GM19035 (cell line): ENCODE data around the gene HIP1.
"Not testable (repeated sequence)": the region's sequence is repeated elsewhere in the genome, so short reads cannot be mapped to it uniquely, and the experiment has no call there.

Source experiments
- ATAC-seq: cut with Tn5 transposase; IDR thresholded peaks from one replicate; pipeline ENCODE4 v1.9.1; 2021; ENCODE audit not compliant: unreplicated experiment

Gene HIP1

DNA sequence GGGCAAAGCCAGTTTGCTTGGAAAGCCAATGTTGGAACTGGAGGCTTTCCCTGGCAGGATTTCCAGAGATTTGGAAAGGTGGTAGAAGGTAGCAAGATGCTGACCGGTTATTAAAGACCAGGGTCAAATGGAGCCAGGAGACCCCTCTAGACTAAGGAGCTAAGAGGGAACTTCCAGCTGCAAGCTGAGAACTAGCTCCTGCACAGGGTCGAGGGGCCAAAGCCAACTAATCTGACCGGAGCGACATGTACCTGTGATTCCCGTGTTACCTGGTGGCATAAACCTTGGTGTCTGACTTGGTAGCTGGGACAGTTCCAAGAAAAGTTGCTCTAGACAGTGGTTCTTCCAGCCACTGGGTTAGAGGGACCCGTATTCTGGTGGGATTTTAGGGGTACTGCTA is 204.8 kb downstream of the HIP1 start:
- no peak for ATAC-seq

- no peak for ATAC-seq
Observed at GRCh38 chr7:75532639-75533038, 206.1 kb downstream of the HIP1 start.

DNA sequence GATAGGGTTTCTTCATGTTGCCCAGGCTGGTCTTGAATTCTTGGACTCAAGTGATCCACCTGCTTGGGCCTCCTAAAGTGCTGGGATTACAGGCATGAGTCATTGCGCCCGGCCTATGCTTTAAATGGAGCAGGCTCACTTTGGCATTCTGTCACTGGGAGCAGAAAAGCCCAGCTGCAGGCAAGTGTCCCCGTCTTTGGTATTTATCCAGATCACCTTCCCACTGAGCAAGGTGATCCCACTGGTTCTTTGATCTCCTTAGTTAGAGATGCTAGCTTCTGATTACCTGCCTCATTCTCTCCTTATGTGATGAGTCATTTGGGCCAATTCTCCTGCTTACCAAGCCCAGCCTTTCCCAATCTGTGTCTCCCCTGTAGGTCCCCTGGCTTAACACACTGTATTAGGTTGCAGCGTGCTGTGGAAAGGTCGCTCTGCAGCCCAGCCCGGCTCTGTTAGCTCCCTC is 207.4 kb downstream of the HIP1 start:
- no peak for ATAC-seq

- ATAC-seq: peak; percentile 3
Observed at GRCh38 chr7:75527224-75527722, 211.5 kb downstream of the HIP1 start.

DNA sequence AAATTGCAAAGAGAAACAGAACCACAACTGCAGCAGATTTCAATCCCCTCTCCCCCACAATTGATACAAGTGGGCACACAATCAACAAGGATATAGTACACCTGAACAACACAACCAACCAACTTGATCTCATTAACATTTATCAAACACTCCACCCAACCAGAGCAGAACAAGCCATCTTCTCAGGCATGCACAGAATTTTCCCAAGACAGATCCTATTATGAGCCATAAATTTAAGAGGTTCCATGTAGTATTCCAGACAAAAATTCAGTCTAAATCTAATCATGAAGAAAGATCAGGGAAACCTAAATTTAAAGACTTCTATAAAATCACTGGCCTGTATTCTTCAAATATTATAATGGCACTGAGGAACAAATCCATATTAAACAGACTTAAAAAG is 217.0 kb downstream of the HIP1 start:
- not testable (repeated sequence) for ATAC-seq

GRCh38 chr7:75518842-75519241 is 219.9 kb downstream of the HIP1 start:
- ATAC-seq: not testable (repeated sequence)

DNA sequence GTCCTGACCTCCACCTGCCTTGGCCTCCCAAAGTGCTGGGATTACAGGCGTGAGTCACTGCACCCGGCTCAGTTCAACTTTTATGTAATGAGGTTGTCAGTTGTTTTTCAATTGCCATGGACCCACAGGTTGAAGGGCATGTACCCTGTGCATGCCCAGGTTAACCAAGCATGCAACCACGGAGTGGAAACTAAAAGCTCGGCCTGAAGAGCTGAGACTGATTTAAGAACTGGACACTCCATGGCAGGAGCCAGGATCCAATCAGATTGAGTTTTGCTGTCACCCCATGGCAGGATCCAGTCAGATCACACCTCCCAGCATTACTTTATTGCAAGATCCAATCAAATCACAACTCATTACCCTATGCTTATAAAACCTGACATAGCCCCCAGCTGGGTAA is 229.7 kb downstream of the HIP1 start:
- ATAC-seq: not testable (repeated sequence)

- ATAC-seq: not testable (repeated sequence)
Observed at GRCh38 chr7:75492020-75492419, 246.7 kb downstream of the HIP1 start, which contains the start of gene SPDYE5. Gene SPDYE5, plus strand, starts transcription at chr7:75492320. Its CDS starts 1,728 bp downstream, at chr7:75494048.

DNA sequence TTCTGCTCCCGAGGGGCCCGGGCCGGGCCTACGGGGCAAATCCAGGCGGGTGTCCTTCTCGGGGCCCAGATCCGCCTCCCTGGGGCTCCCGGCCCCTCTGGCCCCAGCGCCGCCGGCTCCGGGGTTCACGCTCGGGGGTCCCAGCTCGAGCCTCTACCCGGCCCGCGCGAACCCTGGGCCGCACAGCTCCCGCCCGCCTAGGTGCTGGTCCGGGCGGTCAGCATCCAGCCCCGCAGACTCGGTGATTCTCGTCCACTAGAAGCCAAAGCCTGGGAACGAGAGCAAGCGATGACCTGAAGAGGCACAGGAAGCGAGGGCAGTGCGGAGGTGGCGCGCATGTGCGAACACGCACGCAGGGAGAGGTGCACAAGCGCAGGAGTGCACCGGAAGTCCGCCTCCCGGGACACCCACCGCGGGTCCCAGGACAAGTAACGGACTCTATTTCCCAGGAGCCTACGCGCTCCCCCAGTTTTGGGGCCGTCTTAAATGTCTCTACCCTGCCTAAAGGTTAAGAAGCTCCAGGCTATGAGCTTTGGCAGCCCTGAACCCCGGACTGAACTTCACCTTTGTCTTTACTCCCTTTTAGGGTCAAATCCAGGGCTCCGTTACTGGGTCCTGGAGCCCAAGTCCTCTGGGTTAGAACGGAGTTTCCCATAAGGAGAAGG is 252.6 kb downstream of the HIP1 start, which contains the start of gene POM121C:
POM121C (minus strand) TSS at position 321 of the 665 bp plus-strand sequence. CDS start 44,803 bp downstream, outside the sequence.
- peak; percentile 100 for ATAC-seq

GRCh38 chr7:75485355-75485978 is 253.3 kb downstream of the HIP1 start:
- not testable (repeated sequence) for ATAC-seq
